ENCODE results near the gene BICRAL.

BICRAL gene

GRCh38 chr6:42841844-42842584 lies 60.2 kb downstream of the BICRAL start:
- H3K4me1 ChIP-seq (ENCODE audit: control insufficient read depth, insufficient read depth, low read length): no peaks in the 10 kb centered on the region
- 86 to 87% methylated on average over 6 of the region's 6 CpGs for WGBS, 2 experiments
- H3K9me3 ChIP-seq (ENCODE audit: control insufficient read depth, low read length): no peaks in the 10 kb centered on the region
- H3K27me3 ChIP-seq (ENCODE audit: control insufficient read depth, insufficient read depth, low read length, poor library complexity, severe bottlenecking): no peaks in the 10 kb centered on the region
- no peak overlapping the region for H3K4me3 ChIP-seq (ENCODE audit: insufficient read depth, low read depth, low read length)
- no peaks in the 10 kb centered on the region for H3K36me3 ChIP-seq (ENCODE audit: control insufficient read depth, insufficient read depth, low read length)
- no peak overlapping the region for H3K27ac ChIP-seq (ENCODE audit: insufficient read depth, low read depth, low read length, poor library complexity, severe bottlenecking)

- Histone ChIP-seq H3K4me1 (ENCODE audit: control insufficient read depth, insufficient read depth, low read length) (no peaks in the 10 kb centered on the region), H3K9me3 (ENCODE audit: control insufficient read depth, low read length) (no peaks in the 10 kb centered on the region), H3K27me3 (ENCODE audit: control insufficient read depth, insufficient read depth, low read length, poor library complexity, severe bottlenecking) (no peaks in the 10 kb centered on the region), H3K4me3 (ENCODE audit: insufficient read depth, low read depth, low read length) (no peak overlapping the region), H3K27ac (ENCODE audit: insufficient read depth, low read depth, low read length, poor library complexity, severe bottlenecking) (no peak overlapping the region), H3K36me3 (ENCODE audit: control insufficient read depth, insufficient read depth, low read length) (no peaks in the 10 kb centered on the region)
- WGBS, 2 experiments: 94 to 97% methylated on average over 6 of the region's 6 CpGs
Observed at GRCh38 chr6:42845327-42845694, 63.5 kb downstream of the BICRAL start.

GRCh38 chr6:42846505-42846904 lies 64.7 kb downstream of the BICRAL start:
- Histone ChIP-seq H3K36me3 (ENCODE audit: control insufficient read depth, insufficient read depth, low read length) (no peaks in the 10 kb centered on the region), H3K4me3 (ENCODE audit: insufficient read depth, low read depth, low read length) (no peak overlapping the region), H3K27me3 (ENCODE audit: control insufficient read depth, insufficient read depth, low read length, poor library complexity, severe bottlenecking) (no peaks in the 10 kb centered on the region), H3K9me3 (ENCODE audit: control insufficient read depth, low read length) (no peaks in the 10 kb centered on the region), H3K4me1 (ENCODE audit: control insufficient read depth, insufficient read depth, low read length) (no peaks in the 10 kb centered on the region), H3K27ac (ENCODE audit: insufficient read depth, low read depth, low read length, poor library complexity, severe bottlenecking) (no peak overlapping the region)
- WGBS, 2 experiments: 98% methylated on average over 2 of the region's 2 CpGs

GRCh38 chr6:42848700-42849099 lies 66.8 kb downstream of the BICRAL start:
- Histone ChIP-seq H3K4me1 (ENCODE audit: control insufficient read depth, insufficient read depth, low read length) (no peaks in the 10 kb centered on the region), H3K27me3 (ENCODE audit: control insufficient read depth, insufficient read depth, low read length, poor library complexity, severe bottlenecking) (no peaks in the 10 kb centered on the region), H3K4me3 (ENCODE audit: insufficient read depth, low read depth, low read length) (no peak overlapping the region), H3K36me3 (ENCODE audit: control insufficient read depth, insufficient read depth, low read length) (peaks cover 6% of the 10 kb centered on the region), H3K9me3 (ENCODE audit: control insufficient read depth, low read length) (no peaks in the 10 kb centered on the region), H3K27ac (ENCODE audit: insufficient read depth, low read depth, low read length, poor library complexity, severe bottlenecking) (no peak overlapping the region)
- WGBS, 2 experiments: 89 to 95% methylated on average over 4 of the region's 4 CpGs

GRCh38 chr6:42851599-42851998 lies 69.7 kb downstream of the BICRAL start:
- peaks cover 6% of the 10 kb centered on the region for H3K36me3 ChIP-seq (ENCODE audit: control insufficient read depth, insufficient read depth, low read length)
- 97 to 100% methylated on average over 2 of the region's 2 CpGs for WGBS, 2 experiments
- no peaks in the 10 kb centered on the region for H3K27me3 ChIP-seq (ENCODE audit: control insufficient read depth, insufficient read depth, low read length, poor library complexity, severe bottlenecking)
- no peaks in the 10 kb centered on the region for H3K4me1 ChIP-seq (ENCODE audit: control insufficient read depth, insufficient read depth, low read length)
- H3K27ac ChIP-seq (ENCODE audit: insufficient read depth, low read depth, low read length, poor library complexity, severe bottlenecking): no peak overlapping the region
- H3K4me3 ChIP-seq (ENCODE audit: insufficient read depth, low read depth, low read length): no peak overlapping the region
- H3K9me3 ChIP-seq (ENCODE audit: control insufficient read depth, low read length): no peaks in the 10 kb centered on the region

- Histone ChIP-seq H3K4me3 (ENCODE audit: insufficient read depth, low read depth, low read length) (no peak overlapping the region), H3K9me3 (ENCODE audit: control insufficient read depth, low read length) (no peaks in the 10 kb centered on the region), H3K27ac (ENCODE audit: insufficient read depth, low read depth, low read length, poor library complexity, severe bottlenecking) (no peak overlapping the region), H3K36me3 (ENCODE audit: control insufficient read depth, insufficient read depth, low read length) (peaks cover 13% of the 10 kb centered on the region), H3K4me1 (ENCODE audit: control insufficient read depth, insufficient read depth, low read length) (no peaks in the 10 kb centered on the region), H3K27me3 (ENCODE audit: control insufficient read depth, insufficient read depth, low read length, poor library complexity, severe bottlenecking) (no peaks in the 10 kb centered on the region)
- 94 to 95% methylated on average over 1 of the region's 1 CpG for WGBS, 2 experiments
Observed at GRCh38 chr6:42860036-42860435, 78.2 kb downstream of the BICRAL start.

- Histone ChIP-seq H3K27ac (ENCODE audit: insufficient read depth, low read depth, low read length, poor library complexity, severe bottlenecking) (no peak overlapping the region), H3K9me3 (ENCODE audit: control insufficient read depth, low read length) (no peaks in the 10 kb centered on the region), H3K4me3 (ENCODE audit: insufficient read depth, low read depth, low read length) (no peak overlapping the region), H3K36me3 (ENCODE audit: control insufficient read depth, insufficient read depth, low read length) (peaks cover 13% of the 10 kb centered on the region), H3K4me1 (ENCODE audit: control insufficient read depth, insufficient read depth, low read length) (no peaks in the 10 kb centered on the region), H3K27me3 (ENCODE audit: control insufficient read depth, insufficient read depth, low read length, poor library complexity, severe bottlenecking) (no peaks in the 10 kb centered on the region)
- 97 to 98% methylated on average over 6 of the region's 6 CpGs for WGBS, 2 experiments
Observed at GRCh38 chr6:42860481-42860880, 78.6 kb downstream of the BICRAL start.

GRCh38 chr6:42864602-42865001 lies 82.8 kb downstream of the BICRAL start:
- Histone ChIP-seq H3K4me3 (ENCODE audit: insufficient read depth, low read depth, low read length) (no peak overlapping the region), H3K27me3 (ENCODE audit: control insufficient read depth, insufficient read depth, low read length, poor library complexity, severe bottlenecking) (no peaks in the 10 kb centered on the region), H3K36me3 (ENCODE audit: control insufficient read depth, insufficient read depth, low read length) (peaks cover 13% of the 10 kb centered on the region), H3K9me3 (ENCODE audit: control insufficient read depth, low read length) (no peaks in the 10 kb centered on the region), H3K4me1 (ENCODE audit: control insufficient read depth, insufficient read depth, low read length) (no peaks in the 10 kb centered on the region), H3K27ac (ENCODE audit: insufficient read depth, low read depth, low read length, poor library complexity, severe bottlenecking) (no peak overlapping the region)
- WGBS, 2 experiments: 95% methylated on average over 8 of the region's 8 CpGs

- Histone ChIP-seq H3K36me3 (ENCODE audit: control insufficient read depth, insufficient read depth, low read length) (no peaks in the 10 kb centered on the region), H3K4me1 (ENCODE audit: control insufficient read depth, insufficient read depth, low read length) (no peaks in the 10 kb centered on the region), H3K4me3 (ENCODE audit: insufficient read depth, low read depth, low read length) (no peak overlapping the region), H3K27me3 (ENCODE audit: control insufficient read depth, insufficient read depth, low read length, poor library complexity, severe bottlenecking) (no peaks in the 10 kb centered on the region), H3K9me3 (ENCODE audit: control insufficient read depth, low read length) (no peaks in the 10 kb centered on the region), H3K27ac (ENCODE audit: insufficient read depth, low read depth, low read length, poor library complexity, severe bottlenecking) (no peak overlapping the region)
- 91 to 98% methylated on average over 2 of the region's 2 CpGs for WGBS, 2 experiments
Observed at GRCh38 chr6:42870145-42870936, 88.5 kb downstream of the BICRAL start.

- 88 to 89% methylated on average over 3 of the region's 3 CpGs for WGBS, 2 experiments
- Histone ChIP-seq H3K4me3 (ENCODE audit: insufficient read depth, low read depth, low read length) (no peak overlapping the region), H3K36me3 (ENCODE audit: control insufficient read depth, insufficient read depth, low read length) (no peaks in the 10 kb centered on the region), H3K27ac (ENCODE audit: insufficient read depth, low read depth, low read length, poor library complexity, severe bottlenecking) (no peak overlapping the region), H3K27me3 (ENCODE audit: control insufficient read depth, insufficient read depth, low read length, poor library complexity, severe bottlenecking) (no peaks in the 10 kb centered on the region), H3K9me3 (ENCODE audit: control insufficient read depth, low read length) (no peaks in the 10 kb centered on the region), H3K4me1 (ENCODE audit: control insufficient read depth, insufficient read depth, low read length) (no peaks in the 10 kb centered on the region)
Observed at GRCh38 chr6:42871711-42872110, 89.9 kb downstream of the BICRAL start.
